PC-3 (cell line): ENCODE measurements around the gene NSMCE1. TPM values are rescaled to one million over a fixed set of nuclear protein-coding genes. Genes with fewer than 3 reads are reported as not detected.
A peak's percentile ranks its signal among the peaks of the same experiment; 100 is the strongest.

Experiments used
- ATAC-seq: fragments of 200-7000 bp; cut with Tn5 transposase; 2 replicates; pipeline ENCODE4 v1.9.1; 2020; ENCODE audit warnings: mild to moderate bottlenecking, moderate library complexity
- BruUV-seq: library from RNA; stranded (reverse); fragments of 400-500 nt; replicated peaks from 2 replicates; lab custom pipeline; 2021; lab: Mats Ljungman, UMichigan
- CTCF ChIA-PET: fragments of 300-600 bp; sonication (Branson Sonifier 250); formaldehyde crosslinking; loops from one replicate; lab custom pipeline; 2022; ENCODE audit warnings: antibody characterized with exemption; lab: Charles Lee
- POLR2A ChIA-PET: fragments of 300-600 bp; sonication (Branson Sonifier 250); formaldehyde crosslinking; loops from one replicate; lab custom pipeline; 2022; ENCODE audit warnings: antibody characterized with exemption; ENCODE audit not compliant: unreplicated experiment; lab: Charles Lee
- DNase-seq: peaks from one replicate; pipeline ENCODE4 v3.0.0-alpha.2; 2015
- H2AFZ ChIP-seq: fragments of 300-600 bp; sonication (generic); 2 replicates; pipeline ENCODE4 v1.6.0; 2016; ENCODE audit warnings: antibody characterized with exemption, low read length
- H3F3A ChIP-seq: fragments of 300-600 bp; sonication (generic); one replicate; pipeline ENCODE4 v1.6.0; 2017; ENCODE audit warnings: antibody characterized with exemption, low read length, control low read depth, mild to moderate bottlenecking; ENCODE audit not compliant: unreplicated experiment
- H3K27ac ChIP-seq: fragments of 300-600 bp; sonication (generic); 2 replicates; pipeline ENCODE4 v1.5.1; 2016; ENCODE audit warnings: mild to moderate bottlenecking, low read length
- H3K27me3 ChIP-seq: fragments of 300-600 bp; sonication (generic); 2 replicates; pipeline ENCODE4 v1.6.1; 2016; ENCODE audit warnings: low read length, mixed read lengths
- H3K36me3 ChIP-seq: fragments of 300-600 bp; sonication (generic); 2 replicates; pipeline ENCODE4 v1.6.1; 2016; ENCODE audit warnings: low read depth, mixed run types, low read length, mixed read lengths
- H3K4me1 ChIP-seq: fragments of 300-600 bp; sonication (generic); 2 replicates; pipeline ENCODE4 v1.5.1; 2016; ENCODE audit warnings: low read length; ENCODE audit not compliant: insufficient read depth
- H3K4me2 ChIP-seq: fragments of 300-600 bp; sonication (generic); 2 replicates; pipeline ENCODE4 v1.6.0; 2016; ENCODE audit warnings: low read length
- H3K4me3 ChIP-seq: fragments of 300-600 bp; sonication (generic); 2 replicates; pipeline ENCODE4 v1.5.1; 2016; ENCODE audit warnings: mild to moderate bottlenecking, low read length, mixed read lengths
- H3K79me2 ChIP-seq: fragments of 300-600 bp; sonication (generic); 2 replicates; pipeline ENCODE4 v1.6.1; 2017; ENCODE audit warnings: low read length, mixed read lengths
- H3K9ac ChIP-seq: fragments of 300-600 bp; sonication (generic); 2 replicates; pipeline ENCODE4 v1.6.0; 2016; ENCODE audit warnings: mild to moderate bottlenecking, low read length
- H3K9me2 ChIP-seq: fragments of 300-600 bp; sonication (generic); replicated peaks from 2 replicates; pipeline ENCODE4 v1.6.1; 2016; ENCODE audit warnings: mixed run types, low read length, mixed read lengths
- H3K9me3 ChIP-seq: fragments of 300-600 bp; sonication (generic); 2 replicates; pipeline ENCODE4 v1.6.1; 2016; ENCODE audit warnings: low read length, mixed read lengths
- H4K20me1 ChIP-seq: fragments of 300-600 bp; sonication (generic); 2 replicates; pipeline ENCODE4 v1.6.1; 2016; ENCODE audit warnings: low read length, mixed read lengths
- EZH2 ChIP-seq: fragments of 300-600 bp; sonication (generic); IDR thresholded peaks from one replicate; pipeline ENCODE4 v1.6.1; 2017; ENCODE audit warnings: antibody characterized with exemption, mild to moderate bottlenecking, low read length; ENCODE audit not compliant: unreplicated experiment
- EZH2phosphoT487 ChIP-seq: fragments of 300-600 bp; sonication (generic); IDR thresholded peaks from 2 replicates; pipeline ENCODE4 v1.6.1; 2018; ENCODE audit warnings: mild to moderate bottlenecking, antibody characterized with exemption, low read length, borderline replicate concordance
- intact Hi-C: fragments of 100-400 bp; cut with micrococcal nuclease; formaldehyde crosslinking; loops from 2 replicates; pipeline ENCODE4 v1.9.0; 2023
- total RNA-seq: library from RNA; depleted of rRNA; stranded (reverse); fragments of >200 nt; gene quantifications from 2 replicates; pipeline ENCODE4 v1.2.3, GENCODE V29; 2014
- TF ChIP-seq, protein P1 (sequence below): fragments of 300-600 bp; sonication (generic); conservative IDR thresholded peaks from 2 replicates; pipeline ENCODE4 v1.5.1; 2017; ENCODE audit warnings: antibody characterized with exemption, low read depth, mild to moderate bottlenecking, low read length

Gene NSMCE1
- total RNA-seq, 1 experiment from 2014 or later, result 32.5 TPM

DNA sequence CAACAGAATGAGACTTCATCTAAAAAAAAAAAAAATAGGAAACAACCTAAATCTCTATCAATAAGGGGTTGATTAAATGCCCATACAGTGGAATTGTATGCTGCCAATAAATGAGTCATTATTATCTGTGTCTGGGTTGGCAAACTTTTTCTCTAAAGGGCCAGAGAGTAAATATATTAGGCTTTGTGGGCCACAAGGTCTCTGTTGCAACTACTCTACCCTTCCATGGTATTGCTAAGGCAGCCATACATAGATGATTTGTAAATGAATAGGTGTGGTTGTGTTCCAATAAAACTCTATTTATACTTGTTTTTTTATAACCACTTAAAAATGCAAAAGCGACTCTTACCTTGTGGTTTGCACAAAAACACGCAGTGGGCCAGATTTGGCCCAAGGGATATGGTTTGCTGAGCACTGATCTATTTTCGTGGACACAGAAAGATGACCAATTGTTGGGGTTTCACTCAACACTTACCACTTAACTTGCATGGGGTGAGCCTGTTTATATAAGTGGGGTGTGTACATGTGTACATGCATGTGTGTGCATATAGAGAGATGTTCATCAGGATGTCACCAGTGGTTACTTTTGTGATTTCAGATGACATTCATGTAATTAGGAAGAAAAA lies 32.8 kb upstream of the NSMCE1 start:
- Histone ChIP-seq H3K27ac (peak overlapping the region; percentile 39), H3K9me3 (no peaks in the 10 kb centered on the region), H3K9ac (no peak overlapping the region), H3K4me1 (peaks cover 15% of the 10 kb centered on the region; the same call in 1 of the 2 replicates), H3K27me3 (no peaks in the 10 kb centered on the region), H4K20me1 (no peaks in the 10 kb centered on the region), H3K36me3 (no peaks in the 10 kb centered on the region), H2AFZ (no peak overlapping the region), H3F3A (no peaks in the 10 kb centered on the region), H3K4me3 (no peak overlapping the region), H3K9me2 (no peaks in the 10 kb centered on the region), H3K4me2 (no peak overlapping the region; the same call in 1 of the 2 replicates), H3K79me2 (no peaks in the 10 kb centered on the region)
- intact Hi-C loops, result no loop called here
- CTCF ChIA-PET, result no interaction called here
- BruUV-seq, result no TSS peak
- POLR2A ChIA-PET, result no interaction called here
- DNase-seq (peak; percentile 59), ATAC-seq (peak; percentile 50)
- no peak for TF ChIP-seq EZH2
- TF ChIP-seq, protein P1, sequence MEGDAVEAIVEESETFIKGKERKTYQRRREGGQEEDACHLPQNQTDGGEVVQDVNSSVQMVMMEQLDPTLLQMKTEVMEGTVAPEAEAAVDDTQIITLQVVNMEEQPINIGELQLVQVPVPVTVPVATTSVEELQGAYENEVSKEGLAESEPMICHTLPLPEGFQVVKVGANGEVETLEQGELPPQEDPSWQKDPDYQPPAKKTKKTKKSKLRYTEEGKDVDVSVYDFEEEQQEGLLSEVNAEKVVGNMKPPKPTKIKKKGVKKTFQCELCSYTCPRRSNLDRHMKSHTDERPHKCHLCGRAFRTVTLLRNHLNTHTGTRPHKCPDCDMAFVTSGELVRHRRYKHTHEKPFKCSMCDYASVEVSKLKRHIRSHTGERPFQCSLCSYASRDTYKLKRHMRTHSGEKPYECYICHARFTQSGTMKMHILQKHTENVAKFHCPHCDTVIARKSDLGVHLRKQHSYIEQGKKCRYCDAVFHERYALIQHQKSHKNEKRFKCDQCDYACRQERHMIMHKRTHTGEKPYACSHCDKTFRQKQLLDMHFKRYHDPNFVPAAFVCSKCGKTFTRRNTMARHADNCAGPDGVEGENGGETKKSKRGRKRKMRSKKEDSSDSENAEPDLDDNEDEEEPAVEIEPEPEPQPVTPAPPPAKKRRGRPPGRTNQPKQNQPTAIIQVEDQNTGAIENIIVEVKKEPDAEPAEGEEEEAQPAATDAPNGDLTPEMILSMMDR, result no peak
- no peak for TF ChIP-seq EZH2phosphoT487

DNA sequence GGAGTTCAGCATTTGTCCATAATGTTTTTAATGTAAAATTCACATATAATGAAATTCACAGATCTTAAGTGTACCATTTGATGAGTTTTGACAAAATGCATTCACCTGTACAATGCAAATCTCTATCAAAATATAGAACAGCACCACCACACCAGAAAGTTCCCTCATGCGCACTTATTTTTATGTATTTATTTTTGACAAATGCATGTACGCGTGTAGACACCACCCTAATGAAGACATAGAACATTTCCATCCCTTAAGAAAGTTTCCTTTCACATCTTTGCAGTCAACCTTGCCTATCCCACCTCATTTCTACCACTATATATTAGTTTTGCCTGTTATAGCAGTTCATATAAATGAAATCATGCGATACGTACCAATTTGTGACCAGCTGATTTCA lies 29.6 kb upstream of the NSMCE1 start:
- intact Hi-C loops, result no loop called here
- no peak overlapping the region for H3K4me2 ChIP-seq
- H3K9ac ChIP-seq, result no peak overlapping the region
- no peak overlapping the region for H3K27ac ChIP-seq
- no peaks in the 10 kb centered on the region for H3K9me2 ChIP-seq
- no peaks in the 10 kb centered on the region for H4K20me1 ChIP-seq
- H2AFZ ChIP-seq, result no peak overlapping the region
- no peaks in the 10 kb centered on the region for H3K27me3 ChIP-seq
- H3K4me3 ChIP-seq, result no peak overlapping the region
- POLR2A ChIA-PET, result no interaction called here
- no peaks in the 10 kb centered on the region for H3K36me3 ChIP-seq
- H3K4me1 ChIP-seq, result peaks cover 15% of the 10 kb centered on the region; the same call in 1 of the 2 replicates
- DNase-seq, result no peak
- no peaks in the 10 kb centered on the region for H3F3A ChIP-seq
- no peak for ATAC-seq
- no peaks in the 10 kb centered on the region for H3K9me3 ChIP-seq
- BruUV-seq, result no TSS peak
- CTCF ChIA-PET, result no interaction called here
- TF ChIP-seq, protein P1, result no peak
- no peak for TF ChIP-seq EZH2
- TF ChIP-seq EZH2phosphoT487, result no peak
- H3K79me2 ChIP-seq, result no peaks in the 10 kb centered on the region

DNA sequence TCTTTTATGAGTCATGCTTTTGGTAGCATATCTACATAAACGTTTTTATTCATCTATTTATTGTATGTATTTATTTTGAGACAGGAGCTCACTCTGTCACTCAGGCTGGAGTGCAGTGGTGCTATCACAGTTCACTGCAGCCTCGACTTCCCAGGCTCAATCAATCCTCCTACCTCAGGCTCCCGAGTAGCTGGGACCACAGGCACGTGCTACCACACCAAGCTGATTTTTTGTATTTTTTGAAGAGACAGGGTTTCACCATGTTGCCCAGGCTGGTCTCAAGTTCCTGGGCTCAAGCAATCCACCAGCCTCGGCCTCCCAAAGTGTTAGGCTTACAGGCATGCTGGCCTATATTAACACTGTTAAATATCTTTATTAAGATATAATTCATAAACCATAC lies 24.8 kb upstream of the NSMCE1 start:
- H2AFZ ChIP-seq, result no peak overlapping the region
- no peaks in the 10 kb centered on the region for H3K9me3 ChIP-seq
- H3K79me2 ChIP-seq, result no peaks in the 10 kb centered on the region
- DNase-seq (no peak), ATAC-seq (no peak)
- no peaks in the 10 kb centered on the region for H3K27me3 ChIP-seq
- H3F3A ChIP-seq, result no peaks in the 10 kb centered on the region
- no peaks in the 10 kb centered on the region for H3K4me1 ChIP-seq
- BruUV-seq, result no TSS peak
- H4K20me1 ChIP-seq, result no peaks in the 10 kb centered on the region
- H3K4me2 ChIP-seq, result no peak overlapping the region
- intact Hi-C loops, result no loop called here
- H3K4me3 ChIP-seq, result no peak overlapping the region
- POLR2A ChIA-PET, result no interaction called here
- no peaks in the 10 kb centered on the region for H3K36me3 ChIP-seq
- H3K27ac ChIP-seq, result no peak overlapping the region
- CTCF ChIA-PET, result no interaction called here
- TF ChIP-seq EZH2phosphoT487 (no peak), EZH2 (no peak)
- H3K9ac ChIP-seq, result no peak overlapping the region
- H3K9me2 ChIP-seq, result no peaks in the 10 kb centered on the region
